HEK293 (cell line): Measurements from ENCODE around the gene ARHGAP26.

Experiments used
- CTCF ChIA-PET: fragments of 350-600 bp; formaldehyde crosslinking; extraction: SDS; loops from one replicate; lab custom pipeline; 2021; ENCODE audit warnings: antibody characterized with exemption; lab: Yijun Ruan, JAX
- POLR2A ChIA-PET: fragments of 300-600 bp; formaldehyde crosslinking; extraction: SDS; loops from one replicate; lab custom pipeline; 2020; ENCODE audit warnings: antibody characterized with exemption, inconsistent platforms; lab: Yijun Ruan, JAX
- H3K27ac ChIP-seq: fragments of 200-500 bp; sonication (Bioruptor generic); 2 replicates; pipeline ENCODE4 v1.5.1; 2014; ENCODE audit warnings: low read depth, low read length, control low read depth, inconsistent platforms; ENCODE audit errors: extremely low read depth
- H3K36me3 ChIP-seq, 2 experiments: fragments of 200-500 bp in 1 of 2; sonication (Bioruptor generic) in 1 of 2; 1 replicate in 1 of 2; 2 replicates in 1 of 2; pipeline ENCODE4 v1.5.1; 2014 to 2017; ENCODE audit warnings: inconsistent platforms in 2 of 2, low read length in 2 of 2; ENCODE audit not compliant: control insufficient read depth in 2 of 2, insufficient read depth in 1 of 2
- H3K4me1 ChIP-seq: fragments of 200-500 bp; sonication (Bioruptor generic); 2 replicates; pipeline ENCODE4 v1.5.1; 2014; ENCODE audit warnings: mild to moderate bottlenecking, low read length, inconsistent platforms; ENCODE audit not compliant: control insufficient read depth, insufficient read depth
- H3K4me3 ChIP-seq: 2 replicates; pipeline ENCODE4 v1.5.1; 2011; ENCODE audit warnings: low read depth, mild to moderate bottlenecking, control low read depth, low read length, moderate library complexity
- H3K9me3 ChIP-seq: fragments of 200-500 bp; sonication (Bioruptor generic); 2 replicates; pipeline ENCODE4 v1.5.1; 2014; ENCODE audit warnings: low read depth, low read length, inconsistent platforms; ENCODE audit not compliant: control insufficient read depth, insufficient read depth
- BCL6B ChIP-seq: fragments of 450-650 bp; formaldehyde crosslinking; IDR thresholded peaks from 2 replicates; pipeline ENCODE4 v1.5.1; 2017; ENCODE audit warnings: missing biosample characterization, missing genetic modification characterization
- GFI1B ChIP-seq: fragments of 450-650 bp; formaldehyde crosslinking; IDR thresholded peaks from 2 replicates; pipeline ENCODE4 v1.5.1; 2016; ENCODE audit warnings: missing biosample characterization, missing genetic modification characterization
- GLI4 ChIP-seq: fragments of 450-650 bp; formaldehyde crosslinking; IDR thresholded peaks from 2 replicates; pipeline ENCODE4 v1.5.1; 2016; ENCODE audit warnings: missing biosample characterization, missing genetic modification characterization
- HOXC10 ChIP-seq: sonication (generic); formaldehyde crosslinking; IDR thresholded peaks from 2 replicates; pipeline ENCODE4 v1.8.1; 2023; ENCODE audit warnings: mild to moderate bottlenecking, missing genetic modification reagents
- KLF10 ChIP-seq: fragments of 450-650 bp; IDR thresholded peaks from 2 replicates; pipeline ENCODE4 v1.5.1; 2018; ENCODE audit warnings: missing biosample characterization, mild to moderate bottlenecking, missing genetic modification characterization
- REPIN1 ChIP-seq: fragments of 450-650 bp; formaldehyde crosslinking; IDR thresholded peaks from 2 replicates; pipeline ENCODE4 v1.5.1; 2017; ENCODE audit warnings: missing biosample characterization, missing genetic modification characterization, low read depth
- SCRT2 ChIP-seq: fragments of 450-650 bp; formaldehyde crosslinking; IDR thresholded peaks from 2 replicates; pipeline ENCODE4 v1.5.1; 2016; ENCODE audit warnings: missing biosample characterization, missing genetic modification characterization
- ZNF133 ChIP-seq: fragments of 450-650 bp; formaldehyde crosslinking; IDR thresholded peaks from 2 replicates; pipeline ENCODE4 v1.5.1; 2016; ENCODE audit warnings: missing biosample characterization, missing genetic modification characterization
- ZNF140 ChIP-seq: fragments of 450-650 bp; formaldehyde crosslinking; IDR thresholded peaks from 2 replicates; pipeline ENCODE4 v1.5.1; 2016; ENCODE audit warnings: missing biosample characterization, missing genetic modification characterization
- ZNF169 ChIP-seq: fragments of 450-650 bp; formaldehyde crosslinking; IDR thresholded peaks from 2 replicates; pipeline ENCODE4 v1.5.1; 2016; ENCODE audit warnings: missing biosample characterization, missing genetic modification characterization
- ZNF221 ChIP-seq: fragments of 450-650 bp; formaldehyde crosslinking; IDR thresholded peaks from 2 replicates; pipeline ENCODE4 v1.5.1; 2017; ENCODE audit warnings: missing biosample characterization, missing genetic modification characterization, borderline replicate concordance
- ZNF354C ChIP-seq: fragments of 450-650 bp; formaldehyde crosslinking; IDR thresholded peaks from 2 replicates; pipeline ENCODE4 v1.5.1; 2016; ENCODE audit warnings: missing biosample characterization, missing genetic modification characterization, low read depth, borderline replicate concordance
- ZNF37A ChIP-seq: fragments of 450-650 bp; IDR thresholded peaks from 2 replicates; pipeline ENCODE4 v1.5.1; 2018; ENCODE audit warnings: missing biosample characterization, missing genetic modification characterization
- ZNF426 ChIP-seq: fragments of 450-650 bp; formaldehyde crosslinking; IDR thresholded peaks from 2 replicates; pipeline ENCODE4 v1.5.1; 2017; ENCODE audit warnings: missing biosample characterization, missing genetic modification characterization, mild to moderate bottlenecking, inconsistent platforms, moderate library complexity
- ZNF501 ChIP-seq: fragments of 450-650 bp; formaldehyde crosslinking; IDR thresholded peaks from 2 replicates; pipeline ENCODE4 v1.5.1; 2016; ENCODE audit warnings: missing biosample characterization, missing genetic modification characterization
- ZNF521 ChIP-seq: fragments of 450-650 bp; formaldehyde crosslinking; IDR thresholded peaks from 2 replicates; pipeline ENCODE4 v1.5.1; 2017; ENCODE audit warnings: missing biosample characterization, mild to moderate bottlenecking, missing genetic modification characterization
- ZNF610 ChIP-seq: fragments of 450-650 bp; formaldehyde crosslinking; IDR thresholded peaks from 2 replicates; pipeline ENCODE4 v1.5.1; 2016; ENCODE audit warnings: missing biosample characterization, missing genetic modification characterization, borderline replicate concordance
- ZNF626 ChIP-seq: fragments of 450-650 bp; sonication (Bioruptor Pico); formaldehyde crosslinking; IDR thresholded peaks from 2 replicates; pipeline ENCODE4 v1.5.1; 2018; ENCODE audit warnings: missing biosample characterization, missing genetic modification characterization, inconsistent platforms
- ZNF707 ChIP-seq: fragments of 450-650 bp; formaldehyde crosslinking; IDR thresholded peaks from 2 replicates; pipeline ENCODE4 v1.5.1; 2016; ENCODE audit warnings: missing biosample characterization, missing genetic modification characterization
- ZNF747 ChIP-seq: fragments of 450-650 bp; formaldehyde crosslinking; IDR thresholded peaks from 2 replicates; pipeline ENCODE4 v1.5.1; 2016; ENCODE audit warnings: missing biosample characterization, missing genetic modification characterization
- ZSCAN5A ChIP-seq: fragments of 450-650 bp; formaldehyde crosslinking; IDR thresholded peaks from 2 replicates; pipeline ENCODE4 v1.5.1; 2016; ENCODE audit warnings: missing biosample characterization, missing genetic modification characterization
- TF ChIP-seq, protein P1 (sequence below): fragments of 450-650 bp; formaldehyde crosslinking; IDR thresholded peaks from 2 replicates; pipeline ENCODE4 v1.5.1; 2017; ENCODE audit warnings: missing biosample characterization, missing genetic modification characterization
- TF ChIP-seq, protein P2 (sequence below): fragments of 450-650 bp; formaldehyde crosslinking; IDR thresholded peaks from 2 replicates; pipeline ENCODE4 v1.5.1; 2016; ENCODE audit warnings: missing biosample characterization, missing genetic modification characterization, borderline replicate concordance
- TF ChIP-seq, protein P3 (sequence below): fragments of 450-650 bp; formaldehyde crosslinking; IDR thresholded peaks from 2 replicates; pipeline ENCODE4 v1.5.1; 2016; ENCODE audit warnings: missing biosample characterization, missing genetic modification characterization

ARHGAP26 gene

DNA sequence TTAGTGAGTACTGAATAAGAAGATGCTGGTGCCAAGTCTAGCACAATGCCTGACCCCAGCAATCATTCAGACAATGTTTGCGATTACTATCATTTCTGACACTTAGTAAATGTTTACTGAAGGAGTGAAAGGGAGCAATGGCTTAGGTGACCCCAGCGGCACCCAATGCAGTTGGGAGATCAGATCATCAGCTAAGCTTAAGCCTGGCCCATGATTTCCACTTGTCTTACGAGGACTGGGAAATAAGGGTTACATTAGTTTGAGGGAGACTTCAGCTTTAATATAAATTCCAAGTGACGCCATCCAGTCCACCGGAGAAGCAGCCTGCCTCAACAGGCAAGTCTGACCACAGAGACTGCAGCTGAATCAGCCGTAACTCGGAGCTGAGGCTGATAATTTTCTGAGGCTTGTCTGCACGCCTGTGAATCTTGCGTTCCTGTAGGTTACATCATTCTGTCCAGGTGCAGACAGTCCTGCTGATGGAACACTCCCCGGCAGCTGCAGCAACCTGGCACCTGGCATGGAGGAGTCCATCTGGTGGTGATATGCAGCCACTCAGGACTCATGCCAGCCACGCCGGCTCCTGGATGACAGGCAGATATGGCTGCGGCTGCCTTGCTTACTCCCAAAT, 49.4 kb upstream of the ARHGAP26 start:
- H3K36me3 ChIP-seq, result no peaks in the 10 kb centered on the region
- no peak overlapping the region for H3K27ac ChIP-seq
- TF ChIP-seq ZNF133 (no peak), ZNF169 (tag by site-specific recombination) (no peak), GLI4 (tag by site-specific recombination) (no peak), ZSCAN5A (tag by site-specific recombination) (no peak), ZNF610 (no peak), ZNF426 (tag by site-specific recombination) (no peak), ZNF626 (tag by site-specific recombination) (no peak), BCL6B (tag by site-specific recombination) (no peak), KLF10 (tag by site-specific recombination) (no peak)
- TF ChIP-seq, protein P1, sequence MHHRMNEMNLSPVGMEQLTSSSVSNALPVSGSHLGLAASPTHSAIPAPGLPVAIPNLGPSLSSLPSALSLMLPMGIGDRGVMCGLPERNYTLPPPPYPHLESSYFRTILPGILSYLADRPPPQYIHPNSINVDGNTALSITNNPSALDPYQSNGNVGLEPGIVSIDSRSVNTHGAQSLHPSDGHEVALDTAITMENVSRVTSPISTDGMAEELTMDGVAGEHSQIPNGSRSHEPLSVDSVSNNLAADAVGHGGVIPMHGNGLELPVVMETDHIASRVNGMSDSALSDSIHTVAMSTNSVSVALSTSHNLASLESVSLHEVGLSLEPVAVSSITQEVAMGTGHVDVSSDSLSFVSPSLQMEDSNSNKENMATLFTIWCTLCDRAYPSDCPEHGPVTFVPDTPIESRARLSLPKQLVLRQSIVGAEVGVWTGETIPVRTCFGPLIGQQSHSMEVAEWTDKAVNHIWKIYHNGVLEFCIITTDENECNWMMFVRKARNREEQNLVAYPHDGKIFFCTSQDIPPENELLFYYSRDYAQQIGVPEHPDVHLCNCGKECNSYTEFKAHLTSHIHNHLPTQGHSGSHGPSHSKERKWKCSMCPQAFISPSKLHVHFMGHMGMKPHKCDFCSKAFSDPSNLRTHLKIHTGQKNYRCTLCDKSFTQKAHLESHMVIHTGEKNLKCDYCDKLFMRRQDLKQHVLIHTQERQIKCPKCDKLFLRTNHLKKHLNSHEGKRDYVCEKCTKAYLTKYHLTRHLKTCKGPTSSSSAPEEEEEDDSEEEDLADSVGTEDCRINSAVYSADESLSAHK (tag by site-specific recombination), result no peak
- TF ChIP-seq, protein P2, sequence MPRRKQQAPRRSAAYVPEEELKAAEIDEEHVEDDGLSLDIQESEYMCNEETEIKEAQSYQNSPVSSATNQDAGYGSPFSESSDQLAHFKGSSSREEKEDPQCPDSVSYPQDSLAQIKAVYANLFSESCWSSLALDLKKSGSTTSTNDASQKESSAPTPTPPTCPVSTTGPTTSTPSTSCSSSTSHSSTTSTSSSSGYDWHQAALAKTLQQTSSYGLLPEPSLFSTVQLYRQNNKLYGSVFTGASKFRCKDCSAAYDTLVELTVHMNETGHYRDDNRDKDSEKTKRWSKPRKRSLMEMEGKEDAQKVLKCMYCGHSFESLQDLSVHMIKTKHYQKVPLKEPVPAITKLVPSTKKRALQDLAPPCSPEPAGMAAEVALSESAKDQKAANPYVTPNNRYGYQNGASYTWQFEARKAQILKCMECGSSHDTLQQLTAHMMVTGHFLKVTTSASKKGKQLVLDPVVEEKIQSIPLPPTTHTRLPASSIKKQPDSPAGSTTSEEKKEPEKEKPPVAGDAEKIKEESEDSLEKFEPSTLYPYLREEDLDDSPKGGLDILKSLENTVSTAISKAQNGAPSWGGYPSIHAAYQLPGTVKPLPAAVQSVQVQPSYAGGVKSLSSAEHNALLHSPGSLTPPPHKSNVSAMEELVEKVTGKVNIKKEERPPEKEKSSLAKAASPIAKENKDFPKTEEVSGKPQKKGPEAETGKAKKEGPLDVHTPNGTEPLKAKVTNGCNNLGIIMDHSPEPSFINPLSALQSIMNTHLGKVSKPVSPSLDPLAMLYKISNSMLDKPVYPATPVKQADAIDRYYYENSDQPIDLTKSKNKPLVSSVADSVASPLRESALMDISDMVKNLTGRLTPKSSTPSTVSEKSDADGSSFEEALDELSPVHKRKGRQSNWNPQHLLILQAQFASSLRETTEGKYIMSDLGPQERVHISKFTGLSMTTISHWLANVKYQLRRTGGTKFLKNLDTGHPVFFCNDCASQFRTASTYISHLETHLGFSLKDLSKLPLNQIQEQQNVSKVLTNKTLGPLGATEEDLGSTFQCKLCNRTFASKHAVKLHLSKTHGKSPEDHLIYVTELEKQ (tag by site-specific recombination), result no peak
- ChIA-PET POLR2A (no interaction called here), CTCF (interaction anchor here (1.1 to 15.6 kb wide), 8 partner anchors 8 to 195 kb away, joined by 3 to 572 read pairs (median 6); no protein-coding TSS in a partner anchor)
- H3K4me3 ChIP-seq, result no peak overlapping the region
- H3K9me3 ChIP-seq, result no peaks in the 10 kb centered on the region
- no peaks in the 10 kb centered on the region for H3K4me1 ChIP-seq

DNA sequence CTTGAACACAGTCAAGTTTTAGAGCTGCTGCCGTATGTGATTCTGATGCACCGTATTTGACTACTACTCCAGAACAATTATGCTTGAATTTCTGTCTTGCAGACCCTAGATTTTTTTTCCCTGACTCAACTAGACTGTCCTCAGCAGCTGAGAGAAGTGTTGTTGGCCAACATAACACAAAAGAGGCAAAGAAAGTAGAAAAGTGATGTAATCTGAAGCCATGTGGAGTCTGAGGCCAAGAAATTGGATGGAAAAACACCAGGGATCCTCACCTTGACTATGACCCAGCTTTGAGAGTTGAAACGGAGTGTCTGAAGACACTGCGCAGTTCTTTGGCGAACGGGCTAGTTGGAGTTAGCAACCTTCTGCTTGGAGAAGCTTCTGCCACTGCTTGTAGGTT, 48.0 kb upstream of the ARHGAP26 start:
- H3K9me3 ChIP-seq, result no peaks in the 10 kb centered on the region
- ChIA-PET POLR2A (no interaction called here), CTCF (interaction anchor here (0.6 to 15.6 kb wide), 8 partner anchors 10 to 1025 kb away, joined by 3 to 572 read pairs (median 6); no protein-coding TSS in a partner anchor)
- H3K4me1 ChIP-seq, result no peaks in the 10 kb centered on the region
- no peak overlapping the region for H3K27ac ChIP-seq
- no peak overlapping the region for H3K4me3 ChIP-seq
- no peaks in the 10 kb centered on the region for H3K36me3 ChIP-seq
- TF ChIP-seq ZNF521 (tag by site-specific recombination) (no peak), ZNF221 (no peak), ZNF610 (no peak), ZNF747 (no peak), GFI1B (tag by site-specific recombination) (no peak), ZNF37A (tag by site-specific recombination) (no peak), ZNF354C (tag by site-specific recombination) (no peak), HOXC10 (CRISPR knock-in tag) (no peak), SCRT2 (no peak), ZNF707 (tag by site-specific recombination) (no peak), ZNF140 (tag by site-specific recombination) (no peak), ZNF501 (tag by site-specific recombination) (no peak), REPIN1 (tag by site-specific recombination) (no peak)
- TF ChIP-seq, protein P3, sequence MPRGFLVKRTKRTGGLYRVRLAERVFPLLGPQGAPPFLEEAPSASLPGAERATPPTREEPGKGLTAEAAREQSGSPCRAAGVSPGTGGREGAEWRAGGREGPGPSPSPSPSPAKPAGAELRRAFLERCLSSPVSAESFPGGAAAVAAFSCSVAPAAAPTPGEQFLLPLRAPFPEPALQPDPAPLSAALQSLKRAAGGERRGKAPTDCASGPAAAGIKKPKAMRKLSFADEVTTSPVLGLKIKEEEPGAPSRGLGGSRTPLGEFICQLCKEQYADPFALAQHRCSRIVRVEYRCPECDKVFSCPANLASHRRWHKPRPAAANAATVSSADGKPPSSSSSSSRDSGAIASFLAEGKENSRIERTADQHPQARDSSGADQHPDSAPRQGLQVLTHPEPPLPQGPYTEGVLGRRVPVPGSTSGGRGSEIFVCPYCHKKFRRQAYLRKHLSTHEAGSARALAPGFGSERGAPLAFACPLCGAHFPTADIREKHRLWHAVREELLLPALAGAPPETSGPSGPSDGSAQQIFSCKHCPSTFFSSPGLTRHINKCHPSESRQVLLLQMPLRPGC (tag by site-specific recombination), result no peak
